Kidney (tissue), 14 donors: ENCODE results near the gene THEMIS2. TPM values are rescaled to one million over a fixed set of nuclear protein-coding genes. Genes with fewer than 3 reads are reported as not detected.
A peak's percentile ranks its signal among the peaks of the same experiment; 100 is the strongest.

Source experiments
- DNase-seq, 5 donors: peaks; one replicate each; pipeline ENCODE4 v3.0.0-alpha.2; 2013 to 2020
- FAIRE-seq: peaks from 2 replicates; lab custom pipeline; 2012; peaks lifted over from hg19 to GRCh38; lab: Jason Lieb, UNC
- H3K27ac ChIP-seq, 2 donors: one replicate each; pipeline ENCODE4 v1.7.0; 2013; ENCODE audit warnings: low read depth in 2 of 2, low read length in 2 of 2, inconsistent platforms in 1 of 2
- H3K27me3 ChIP-seq: one replicate; pipeline ENCODE4 v1.7.1; 2013; ENCODE audit warnings: low read length, inconsistent platforms; ENCODE audit not compliant: control insufficient read depth, insufficient read depth
- H3K36me3 ChIP-seq, 3 donors: one replicate each; pipeline versions ENCODE4 v1.7.0 to v1.7.1; 2013; ENCODE audit warnings: low read length in 3 of 3, control low read depth in 1 of 3, inconsistent platforms in 1 of 3; ENCODE audit not compliant: insufficient read depth in 3 of 3, control insufficient read depth in 2 of 3
- H3K4me1 ChIP-seq, 3 donors: one replicate each; pipeline versions ENCODE4 v1.7.0 to v1.7.1; 2013; ENCODE audit warnings: low read length in 3 of 3, inconsistent platforms in 1 of 3, low read depth in 1 of 3; ENCODE audit not compliant: control insufficient read depth in 2 of 3, insufficient read depth in 2 of 3
- H3K4me3 ChIP-seq, 3 donors: one replicate each; pipeline versions ENCODE4 v1.7.0 to v1.8.1; 2013; ENCODE audit warnings: low read length in 3 of 3, control low read depth in 1 of 3, inconsistent platforms in 1 of 3
- H3K9ac ChIP-seq, 3 donors: one replicate each; pipeline versions ENCODE4 v1.7.0 to v1.7.1; 2013; ENCODE audit warnings: low read length in 3 of 3, control low read depth in 1 of 3, inconsistent platforms in 1 of 3
- H3K9me3 ChIP-seq, 3 donors: one replicate each; pipeline versions ENCODE4 v1.7.0 to v1.7.1; 2013; ENCODE audit warnings: low read length in 3 of 3, control low read depth in 1 of 3, inconsistent platforms in 1 of 3; ENCODE audit not compliant: control insufficient read depth in 2 of 3, insufficient read depth in 1 of 3
- intact Hi-C: fragments of 100-400 bp; cut with DNase I; formaldehyde crosslinking; loops from one replicate; pipeline ENCODE4 v1.11.1; 2022
- polyA plus RNA-seq: library from polyadenylated mRNA; stranded (reverse); fragments of 350-450 nt; fragmentation: Illumina TruSeq; extraction: RNeasy Lipid Tissue Mini Kit (QIAGEN cat#74804); gene quantifications from one replicate; pipeline ENCODE4 v1.2.3, GENCODE V29; 2014; ENCODE audit warnings: low read depth, low replicate concordance; ENCODE audit not compliant: insufficient read depth
- total RNA-seq: library from RNA; stranded (reverse); fragmentation: NEBNext Ultra II Directional; extraction: Animal tissue kit (Norgen Biotek cat#: 25700); gene quantifications from one replicate; pipeline ENCODE4 v1.2.1, GENCODE V29; 2021
- TF ChIP-seq, protein P1 (sequence below): IDR thresholded peaks from 3 replicates; pipeline ENCODE4 v1.5.1; 2012; ENCODE audit warnings: mild to moderate bottlenecking, moderate library complexity, borderline replicate concordance; ENCODE audit not compliant: insufficient read depth; ENCODE audit errors: extremely low read depth
- donor health status: control.
- donor health status: control.
- donor health status: control.
- donor health status: control.
- donor health status: control.
- donor health status: DM: yes; HTN: yes; CAD: no.
- donor health status: Normal renal cell carcinoma (clear cell type).

Gene THEMIS2
- total and polyA plus RNA-seq, 2 donors from 2014 or later = 5.2 to 47.2 TPM

DNA sequence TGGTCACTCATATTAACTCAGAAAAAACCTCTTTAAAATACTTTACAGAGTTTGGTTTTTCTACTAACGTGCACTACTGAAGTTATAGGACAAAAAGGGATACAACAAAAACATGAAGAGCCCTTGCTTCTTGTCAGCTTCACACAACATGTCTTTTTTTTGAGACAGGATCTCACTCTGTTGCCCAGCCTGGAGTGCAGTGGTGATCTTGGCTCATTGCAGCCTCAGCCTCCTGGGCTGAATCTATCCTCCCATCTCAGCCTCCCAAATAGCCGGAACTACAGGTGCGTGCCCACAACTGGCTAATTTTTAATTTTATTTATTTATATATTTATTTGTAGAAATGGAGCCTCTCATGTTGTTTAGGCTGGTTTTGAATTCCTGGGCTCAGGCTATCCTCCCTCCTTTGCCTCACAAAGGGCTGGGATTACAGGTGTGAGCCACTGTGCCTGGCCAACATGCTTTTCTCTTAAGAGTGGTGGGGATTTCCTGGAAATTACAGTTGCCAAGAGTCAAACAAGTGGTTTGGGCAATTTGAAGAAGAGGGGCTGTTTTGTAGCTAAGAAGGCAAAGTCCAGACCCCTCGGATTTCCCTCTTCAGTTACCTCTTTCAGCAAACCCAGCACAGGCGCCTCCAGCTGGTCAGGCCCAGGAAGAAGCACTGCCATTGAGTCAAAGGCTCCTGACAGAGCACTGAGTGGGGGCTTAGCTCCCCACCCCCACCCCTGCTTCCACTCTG lies 56.0 kb downstream of the THEMIS2 start:
- FAIRE-seq (no peak), DNase-seq (peak in 1 of 5 donors; percentile 29)
- TF ChIP-seq, protein P1, sequence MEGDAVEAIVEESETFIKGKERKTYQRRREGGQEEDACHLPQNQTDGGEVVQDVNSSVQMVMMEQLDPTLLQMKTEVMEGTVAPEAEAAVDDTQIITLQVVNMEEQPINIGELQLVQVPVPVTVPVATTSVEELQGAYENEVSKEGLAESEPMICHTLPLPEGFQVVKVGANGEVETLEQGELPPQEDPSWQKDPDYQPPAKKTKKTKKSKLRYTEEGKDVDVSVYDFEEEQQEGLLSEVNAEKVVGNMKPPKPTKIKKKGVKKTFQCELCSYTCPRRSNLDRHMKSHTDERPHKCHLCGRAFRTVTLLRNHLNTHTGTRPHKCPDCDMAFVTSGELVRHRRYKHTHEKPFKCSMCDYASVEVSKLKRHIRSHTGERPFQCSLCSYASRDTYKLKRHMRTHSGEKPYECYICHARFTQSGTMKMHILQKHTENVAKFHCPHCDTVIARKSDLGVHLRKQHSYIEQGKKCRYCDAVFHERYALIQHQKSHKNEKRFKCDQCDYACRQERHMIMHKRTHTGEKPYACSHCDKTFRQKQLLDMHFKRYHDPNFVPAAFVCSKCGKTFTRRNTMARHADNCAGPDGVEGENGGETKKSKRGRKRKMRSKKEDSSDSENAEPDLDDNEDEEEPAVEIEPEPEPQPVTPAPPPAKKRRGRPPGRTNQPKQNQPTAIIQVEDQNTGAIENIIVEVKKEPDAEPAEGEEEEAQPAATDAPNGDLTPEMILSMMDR = no peak
- Histone ChIP-seq H3K36me3 (no peaks in the 10 kb centered on the region), H3K27me3 (no peaks in the 10 kb centered on the region), H3K27ac (no peak overlapping the region), H3K9me3 (no peaks in the 10 kb centered on the region), H3K4me3 (no peak overlapping the region), H3K9ac (no peak overlapping the region), H3K4me1 (no peaks in the 10 kb centered on the region)
- intact Hi-C loops = no loop called here

DNA sequence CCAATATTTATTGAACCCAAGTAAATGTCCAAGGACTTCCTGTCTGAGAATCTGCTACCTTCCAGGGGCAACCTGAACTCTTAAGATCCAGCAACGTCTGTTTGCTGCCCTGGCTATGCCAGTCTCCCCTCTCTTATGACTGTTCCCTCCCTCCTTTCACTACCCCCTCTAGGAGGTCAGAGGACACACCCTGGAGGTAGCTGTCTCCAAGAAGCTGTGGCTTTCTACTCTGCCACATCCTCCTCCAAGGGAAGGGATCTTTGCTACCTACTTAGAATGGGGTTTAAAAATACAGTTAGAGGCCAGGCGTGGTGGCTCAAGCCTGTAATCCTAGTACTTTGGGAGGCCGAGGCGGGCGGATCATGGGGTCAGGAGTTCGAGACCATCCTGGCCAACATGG lies 58.8 kb downstream of the THEMIS2 start:
- Histone ChIP-seq H3K4me1 (peaks cover 0 to 6% (median 0%) of the 10 kb centered on the region in 3 donors), H3K27ac (no peak overlapping the region), H3K36me3 (no peaks in the 10 kb centered on the region), H3K9me3 (no peaks in the 10 kb centered on the region), H3K9ac (no peak overlapping the region), H3K4me3 (no peak overlapping the region), H3K27me3 (no peaks in the 10 kb centered on the region)
- TF ChIP-seq, protein P1 = no peak
- intact Hi-C loops = no loop called here
- no peak for DNase-seq
- no peak for FAIRE-seq

DNA sequence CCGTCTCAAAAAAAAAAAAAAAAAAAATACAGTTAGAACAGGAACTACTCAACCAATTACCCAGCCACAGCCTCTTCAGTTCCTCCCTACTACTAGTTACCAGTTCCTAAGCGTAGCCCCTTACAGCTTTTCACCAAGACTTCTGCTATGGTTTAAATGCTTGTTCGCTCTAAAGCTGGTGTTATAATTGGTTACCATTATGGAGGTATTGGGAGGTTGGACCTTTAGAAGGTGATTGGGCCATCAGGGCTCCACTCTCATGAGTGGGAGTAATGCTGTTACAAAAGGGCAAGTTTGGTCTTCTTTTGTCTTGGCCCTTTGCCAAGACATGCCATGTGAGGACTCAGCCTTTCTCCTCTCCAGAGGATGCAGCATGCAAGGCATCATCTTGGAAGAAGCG lies 59.4 kb downstream of the THEMIS2 start:
- no peaks in the 10 kb centered on the region for H3K9me3 ChIP-seq
- DNase-seq (no peak), FAIRE-seq (no peak)
- H3K4me1 ChIP-seq = peaks cover 0 to 6% (median 0%) of the 10 kb centered on the region in 3 donors
- TF ChIP-seq, protein P1 = no peak
- no peaks in the 10 kb centered on the region for H3K36me3 ChIP-seq
- H3K4me3 ChIP-seq = no peak overlapping the region
- intact Hi-C loops = no loop called here
- H3K9ac ChIP-seq = no peak overlapping the region
- no peak overlapping the region for H3K27ac ChIP-seq
- H3K27me3 ChIP-seq = no peaks in the 10 kb centered on the region
